ENCODE data around the gene ATRNL1. TPM values are rescaled to one million over a fixed set of nuclear protein-coding genes. Genes with fewer than 3 reads are reported as not detected.

Gene ATRNL1
- total and polyA plus RNA-seq, 2 of the 8 experiments (the other 6 are each of a cell fraction or from before 2014, with no cell fraction given): 5.1 to 17.6 TPM

DNA sequence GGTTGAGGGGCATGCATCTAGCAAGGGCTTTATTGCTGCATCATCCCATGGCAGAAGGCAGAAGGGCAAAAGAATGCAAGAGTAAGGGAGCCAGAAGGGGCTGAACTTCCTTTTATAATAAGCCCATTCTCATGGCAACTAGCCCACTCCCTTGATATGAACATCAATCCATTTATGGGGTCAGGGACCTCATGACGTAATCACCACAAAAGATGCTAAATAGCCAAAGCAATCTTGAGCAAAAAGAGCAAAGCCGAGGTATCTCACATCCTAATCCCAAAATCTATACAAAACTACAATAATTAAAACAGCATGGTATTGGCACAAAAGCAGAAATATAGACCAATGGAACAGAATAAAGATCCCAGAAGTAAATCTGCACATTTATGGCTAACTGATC lies 499.9 kb downstream of the ATRNL1 start (continued):
- no peak for TF ChIP-seq CHD1 (IDR thresholded peaks at IDR 0.05; ENCODE audit: low read depth, low read length)
- TF ChIP-seq, protein P1, sequence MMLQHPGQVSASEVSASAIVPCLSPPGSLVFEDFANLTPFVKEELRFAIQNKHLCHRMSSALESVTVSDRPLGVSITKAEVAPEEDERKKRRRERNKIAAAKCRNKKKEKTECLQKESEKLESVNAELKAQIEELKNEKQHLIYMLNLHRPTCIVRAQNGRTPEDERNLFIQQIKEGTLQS (IDR thresholded peaks at IDR 0.05; ENCODE audit: insufficient read depth, low read depth, low read length): no peak
- no peak for TF ChIP-seq PHF8 (conservative IDR thresholded peaks at IDR 0.05; ENCODE audit: low read depth, low read length)

Data from H1 (cell line).